Epithelial cell of esophagus (primary cell): ENCODE data around the gene TANC1.
A peak's percentile ranks its signal among the peaks of the same experiment; 100 is the strongest.

ENCODE experiments used
- DNase-seq: peaks from one replicate; pipeline ENCODE4 v3.0.0; 2010; ENCODE audit warnings: low read depth
- H3K4me3 ChIP-seq: 2 replicates; pipeline ENCODE4 v1.5.1; 2011; ENCODE audit warnings: mild to moderate bottlenecking, low read length, control low read depth
- TF ChIP-seq, protein P1 (sequence below): IDR thresholded peaks from 2 replicates; pipeline ENCODE4 v1.5.1; 2011; ENCODE audit warnings: low read depth, mild to moderate bottlenecking, low read length, control low read depth, inconsistent platforms; ENCODE audit not compliant: insufficient read depth; ENCODE audit errors: missing control alignments

TANC1 gene

DNA sequence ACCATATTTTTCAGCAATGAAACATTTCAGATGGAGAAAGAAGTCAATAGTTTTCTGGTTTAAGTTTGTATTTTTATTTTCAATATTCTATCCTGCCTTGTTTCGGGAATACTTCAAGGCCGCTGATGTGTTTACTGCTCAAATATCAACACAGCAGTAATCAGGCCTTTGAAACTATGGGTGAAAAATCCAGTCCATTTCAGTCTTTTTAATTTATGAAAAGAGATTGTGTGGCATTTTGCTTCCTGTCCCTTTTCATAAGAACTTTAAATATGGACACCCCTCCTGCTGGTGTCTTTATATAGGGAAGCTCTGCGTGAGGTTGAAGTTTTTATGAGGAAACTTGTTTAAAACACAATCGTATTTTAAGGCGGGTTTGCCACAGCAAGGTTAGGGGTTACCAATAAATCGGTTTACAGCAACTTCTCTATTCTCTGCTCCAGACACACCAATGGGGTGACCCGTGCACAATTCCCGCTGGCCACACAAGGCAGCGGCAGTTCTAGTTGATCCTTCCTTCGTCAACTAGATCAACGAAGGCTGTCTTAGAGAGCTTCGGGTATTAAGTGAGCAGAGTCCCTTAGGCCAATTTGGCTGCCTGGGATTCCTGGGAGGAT is 1.2 kb upstream of the TANC1 start:
- peak overlapping the region; percentile 59 for H3K4me3 ChIP-seq
- TF ChIP-seq, protein P1, sequence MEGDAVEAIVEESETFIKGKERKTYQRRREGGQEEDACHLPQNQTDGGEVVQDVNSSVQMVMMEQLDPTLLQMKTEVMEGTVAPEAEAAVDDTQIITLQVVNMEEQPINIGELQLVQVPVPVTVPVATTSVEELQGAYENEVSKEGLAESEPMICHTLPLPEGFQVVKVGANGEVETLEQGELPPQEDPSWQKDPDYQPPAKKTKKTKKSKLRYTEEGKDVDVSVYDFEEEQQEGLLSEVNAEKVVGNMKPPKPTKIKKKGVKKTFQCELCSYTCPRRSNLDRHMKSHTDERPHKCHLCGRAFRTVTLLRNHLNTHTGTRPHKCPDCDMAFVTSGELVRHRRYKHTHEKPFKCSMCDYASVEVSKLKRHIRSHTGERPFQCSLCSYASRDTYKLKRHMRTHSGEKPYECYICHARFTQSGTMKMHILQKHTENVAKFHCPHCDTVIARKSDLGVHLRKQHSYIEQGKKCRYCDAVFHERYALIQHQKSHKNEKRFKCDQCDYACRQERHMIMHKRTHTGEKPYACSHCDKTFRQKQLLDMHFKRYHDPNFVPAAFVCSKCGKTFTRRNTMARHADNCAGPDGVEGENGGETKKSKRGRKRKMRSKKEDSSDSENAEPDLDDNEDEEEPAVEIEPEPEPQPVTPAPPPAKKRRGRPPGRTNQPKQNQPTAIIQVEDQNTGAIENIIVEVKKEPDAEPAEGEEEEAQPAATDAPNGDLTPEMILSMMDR, result no peak
- no peak for DNase-seq

DNA sequence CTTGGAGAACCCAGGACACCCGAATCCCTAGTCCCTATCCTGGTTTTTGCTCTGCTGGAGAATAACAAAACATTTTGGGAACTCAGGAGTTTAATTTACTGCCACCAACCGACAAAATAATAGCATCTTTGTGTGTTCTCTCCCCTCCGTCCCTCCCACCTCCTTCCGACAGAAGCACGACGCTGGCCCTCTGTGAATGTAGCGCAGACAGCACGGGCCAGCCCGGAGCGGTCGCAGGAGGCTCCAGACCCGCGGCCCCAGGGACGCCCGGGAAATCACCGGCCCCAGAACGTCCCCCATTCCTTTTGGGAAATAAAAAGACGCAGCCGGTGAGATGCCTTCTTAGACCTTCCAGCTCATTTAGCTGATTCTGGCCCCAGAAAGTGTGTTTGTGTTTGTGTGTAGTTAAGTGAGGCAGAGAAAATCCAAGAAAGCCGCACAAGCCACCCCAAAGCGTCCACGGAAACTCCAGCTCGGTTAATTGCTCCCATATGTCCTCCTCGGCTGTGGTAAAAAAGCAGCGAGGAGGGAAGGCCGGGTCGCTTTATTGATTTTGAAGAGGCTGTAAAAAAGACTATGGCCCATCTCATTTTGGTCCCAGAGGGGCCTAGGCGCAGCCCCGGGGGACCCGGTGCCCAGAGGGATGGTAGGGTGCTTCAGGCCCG is 577 bp upstream of the TANC1 start:
- DNase-seq, result peak; percentile 37
- TF ChIP-seq, protein P1, result no peak
- peak overlapping the region; percentile 59 for H3K4me3 ChIP-seq

DNA sequence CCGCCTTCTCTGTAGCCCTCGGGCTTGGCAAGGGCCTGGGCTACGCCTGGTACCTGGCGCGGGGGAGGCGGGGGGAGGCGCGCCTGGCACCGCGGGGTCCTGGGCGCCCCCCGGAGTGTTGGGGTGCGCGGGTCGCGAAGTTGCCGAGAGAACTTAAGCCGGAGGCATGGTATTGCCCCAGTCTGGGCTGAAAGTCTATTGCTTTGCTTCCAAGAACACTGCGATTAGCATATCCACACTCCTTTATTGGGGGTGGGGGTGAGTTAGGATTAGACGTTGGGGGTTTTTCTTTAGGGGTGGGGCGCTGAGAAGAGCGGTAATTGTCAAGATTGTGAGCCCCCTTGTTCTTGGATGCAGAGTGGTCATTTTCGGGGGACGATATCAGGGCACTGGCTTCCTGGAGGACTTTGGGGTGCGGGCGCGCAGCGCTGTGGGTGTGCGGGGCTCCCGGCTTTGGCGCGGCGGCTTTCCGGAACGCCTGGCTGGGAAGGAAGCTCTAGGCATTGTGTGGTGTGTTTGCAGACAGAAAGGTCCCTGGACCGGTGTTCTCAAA is 798 bp downstream of the TANC1 start:
- TF ChIP-seq, protein P1, result no peak
- H3K4me3 ChIP-seq, result peak overlapping the region; percentile 81
- peak; percentile 22 for DNase-seq

DNA sequence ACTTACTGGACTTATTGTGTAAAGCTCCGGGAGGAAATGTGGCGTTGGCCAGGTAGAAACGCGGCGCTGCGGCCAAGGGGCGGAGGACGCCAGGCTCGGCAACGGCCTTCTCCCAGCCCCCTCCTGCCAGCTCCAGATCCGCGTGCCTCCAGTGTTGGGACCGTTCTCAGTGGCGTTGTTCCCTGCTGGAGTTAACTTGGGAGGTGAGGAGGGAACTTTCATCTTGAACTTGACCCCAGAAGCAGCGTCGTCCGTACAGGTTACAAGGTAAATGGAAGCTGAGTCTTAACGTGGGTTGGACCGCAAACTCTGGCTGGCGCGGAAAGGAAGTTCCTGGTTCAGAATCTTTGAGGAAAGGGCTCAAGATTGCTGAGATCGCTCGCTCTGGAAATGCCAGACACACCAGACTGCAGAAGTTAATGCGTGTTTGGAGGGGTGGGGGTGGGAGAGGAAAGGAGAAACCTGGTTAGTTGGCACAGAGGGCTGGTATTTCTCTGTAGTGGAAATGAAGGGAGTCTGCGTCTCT is 1.3 kb downstream of the TANC1 start:
- DNase-seq, result peak; percentile 42
- H3K4me3 ChIP-seq, result peak overlapping the region; percentile 81
- TF ChIP-seq, protein P1, result no peak

DNA sequence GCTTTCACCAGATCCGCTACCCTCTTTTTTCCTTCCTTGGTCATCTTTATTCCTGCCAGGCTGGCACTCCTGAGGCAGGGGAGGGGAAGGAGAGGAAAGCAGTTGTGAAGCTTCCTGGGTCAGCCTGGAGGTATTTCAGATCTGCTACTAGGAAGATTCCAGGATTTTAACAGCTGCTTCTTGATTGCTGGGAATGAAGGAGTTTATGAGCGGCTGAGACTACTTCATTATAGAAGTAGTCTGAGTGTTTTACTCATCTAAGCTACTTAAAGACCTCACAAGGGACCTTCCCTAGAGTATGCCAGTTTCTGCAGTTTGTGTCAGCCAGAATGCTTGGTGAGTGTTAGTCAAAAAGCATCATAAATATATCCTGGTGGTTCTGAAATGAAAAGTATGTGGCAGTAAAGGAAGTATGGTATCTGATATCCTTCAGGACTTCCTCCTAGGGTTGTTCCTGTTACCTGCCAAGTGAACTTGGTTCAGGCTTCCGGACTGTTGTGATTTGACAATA is 1.9 kb downstream of the TANC1 start:
- H3K4me3 ChIP-seq, result peak overlapping the region; percentile 81
- TF ChIP-seq, protein P1, result no peak
- DNase-seq, result peak; percentile 18

DNA sequence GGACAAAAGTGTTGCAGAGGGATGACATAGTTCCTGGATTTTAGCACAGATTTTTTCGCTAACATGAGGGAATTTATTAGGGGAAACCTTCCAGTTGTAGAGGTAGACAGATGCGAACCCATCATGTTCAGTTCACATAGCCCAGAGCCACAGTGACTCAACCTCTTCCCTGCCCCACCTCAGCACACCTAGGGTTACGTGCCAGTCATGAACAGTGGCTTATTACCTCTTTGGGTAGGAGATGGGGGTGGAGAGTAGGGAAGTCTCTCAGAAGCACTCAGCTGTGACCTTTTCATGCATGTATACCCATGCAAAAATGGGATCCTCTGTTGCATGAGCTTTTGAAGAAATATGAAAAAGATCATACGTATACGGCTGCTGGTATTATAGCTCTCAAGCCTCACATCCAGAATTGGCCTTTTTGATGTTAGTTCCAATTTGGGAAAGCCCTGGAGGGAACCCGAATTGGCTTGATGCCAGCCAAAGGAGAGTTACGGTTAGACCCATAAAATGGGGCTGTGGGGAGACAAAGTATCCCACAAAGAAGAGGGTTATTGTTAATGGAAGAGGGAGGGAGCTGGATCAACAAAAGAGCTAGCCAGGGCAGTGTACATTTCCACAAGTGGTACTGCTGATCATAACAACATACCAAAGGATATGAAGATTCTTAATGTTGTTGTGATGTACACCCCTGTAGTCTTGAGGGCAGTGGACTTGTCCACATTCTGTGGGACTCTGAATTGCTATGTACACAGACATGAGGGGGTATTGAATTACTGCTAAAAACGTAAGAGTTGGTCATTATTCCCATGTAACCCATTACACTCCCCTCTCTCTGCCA is 4.9 kb downstream of the TANC1 start:
- TF ChIP-seq, protein P1, result no peak
- peak; percentile 88 for DNase-seq

More for the DNA sequence above, 4.9 kb downstream of the TANC1 start:
- no peak overlapping the region for H3K4me3 ChIP-seq
